SK-N-SH (cell line): Measurements from ENCODE around the gene TAAR2. TPM values are rescaled to one million over a fixed set of nuclear protein-coding genes. Genes with fewer than 3 reads are reported as not detected.

Experiments used
- CTCF ChIA-PET: fragments of 300-600, 350-600 bp; formaldehyde crosslinking; extraction: SDS; loops from one replicate; lab custom pipeline; 2021; lab: Yijun Ruan, JAX
- POLR2A ChIA-PET: fragments of 350-600 bp; sonication (Branson Sonifier 250); formaldehyde crosslinking; extraction: SDS; loops from one replicate; lab custom pipeline; 2020; ENCODE audit warnings: antibody characterized with exemption, inconsistent platforms; lab: Yijun Ruan, JAX
- DNase-seq: peaks from one replicate; pipeline ENCODE4 v3.0.0; 2012
- H2AFZ ChIP-seq: fragments of 200-600 bp; sonication (generic); 2 replicates; pipeline ENCODE4 v1.8.1; 2016; ENCODE audit warnings: antibody characterized with exemption, mild to moderate bottlenecking, low read depth
- H3F3A ChIP-seq: fragments of 200-600 bp; sonication (generic); replicated peaks from 2 replicates; pipeline ENCODE3; 2016; ENCODE audit warnings: antibody characterized with exemption, mild to moderate bottlenecking; ENCODE audit not compliant: insufficient read depth
- H3K27ac ChIP-seq, 2 experiments: fragments of 200-500 bp in 1 of 2; fragments of 200-600 bp in 1 of 2; sonication (Bioruptor generic) in 1 of 2; sonication (generic), shearing (Covaris generic) in 1 of 2; 2 replicates each; pipeline versions ENCODE4 v1.5.1 to v1.6.1; 2014 to 2016; ENCODE audit warnings: low read depth in 2 of 2, inconsistent platforms in 1 of 2, low read length in 1 of 2, mild to moderate bottlenecking in 1 of 2, mixed read lengths in 1 of 2
- H3K27me3 ChIP-seq: fragments of 200-600 bp; sonication (generic), shearing (Covaris generic); 2 replicates; pipeline ENCODE4 v1.6.1; 2016; ENCODE audit warnings: mixed run types; ENCODE audit not compliant: insufficient read depth
- H3K36me3 ChIP-seq, 2 experiments: fragments of 200-500 bp in 1 of 2; fragments of 200-600 bp in 1 of 2; sonication (Bioruptor generic) in 1 of 2; sonication (generic) in 1 of 2; replicated peaks in 1 of 2; 2 replicates each; pipeline versions ENCODE3 to v1.5.1; 2014 to 2016; ENCODE audit warnings: low read length in 1 of 2, mild to moderate bottlenecking in 1 of 2; ENCODE audit not compliant: insufficient read depth in 2 of 2, control insufficient read depth in 1 of 2
- H3K4me1 ChIP-seq, 2 experiments: fragments of 200-500 bp in 1 of 2; fragments of 200-600 bp in 1 of 2; sonication (Bioruptor generic) in 1 of 2; sonication (generic), shearing (Covaris generic) in 1 of 2; 2 replicates each; pipeline versions ENCODE4 v1.5.1 to v1.6.1; 2014 to 2016; ENCODE audit warnings: low read depth in 1 of 2, low read length in 1 of 2, mixed run types in 1 of 2; ENCODE audit not compliant: insufficient read depth in 2 of 2, control insufficient read depth in 1 of 2
- H3K4me2 ChIP-seq: fragments of 200-600 bp; sonication (generic), shearing (Covaris generic); 2 replicates; pipeline ENCODE4 v1.6.1; 2017; ENCODE audit warnings: mixed run types
- H3K4me3 ChIP-seq, 2 experiments: fragments of 200-500 bp in 1 of 2; fragments of 200-600 bp in 1 of 2; sonication (Bioruptor generic) in 1 of 2; sonication (generic), shearing (Covaris generic) in 1 of 2; 2 replicates each; pipeline versions ENCODE4 v1.5.1 to v1.8.1; 2014 to 2016; ENCODE audit warnings: low read depth in 2 of 2, inconsistent platforms in 1 of 2, low read length in 1 of 2, mild to moderate bottlenecking in 1 of 2, mixed read lengths in 1 of 2, moderate library complexity in 1 of 2
- H3K79me2 ChIP-seq: fragments of 200-600 bp; sonication (generic); 2 replicates; pipeline ENCODE4 v1.8.1; 2017; ENCODE audit warnings: mild to moderate bottlenecking; ENCODE audit not compliant: insufficient read depth
- H3K9ac ChIP-seq: fragments of 200-600 bp; sonication (generic); 2 replicates; pipeline ENCODE4 v1.6.1; 2017; ENCODE audit warnings: mixed run types
- H3K9me2 ChIP-seq: fragments of 200-600 bp; sonication (generic); 2 replicates; pipeline ENCODE4 v1.6.1; 2017; ENCODE audit warnings: mixed run types
- H3K9me3 ChIP-seq: fragments of 200-600 bp; sonication (generic); 2 replicates; pipeline ENCODE4 v1.6.1; 2017; ENCODE audit warnings: mixed run types, mild to moderate bottlenecking, moderate library complexity
- H4K20me1 ChIP-seq: fragments of 200-600 bp; sonication (generic); 2 replicates; pipeline ENCODE4 v1.6.1; 2017; ENCODE audit warnings: mild to moderate bottlenecking, mixed run types; ENCODE audit not compliant: insufficient read depth
- FOSL2 ChIP-seq: IDR thresholded peaks from 2 replicates; pipeline ENCODE4 v1.4.0; 2012; ENCODE audit warnings: low read depth, mild to moderate bottlenecking, moderate library complexity, borderline replicate concordance
- FOXJ3 ChIP-seq: sonication (generic); formaldehyde crosslinking; IDR thresholded peaks from 2 replicates; pipeline ENCODE4 v1.5.1; 2020; ENCODE audit warnings: mild to moderate bottlenecking, missing genetic modification reagents
- FOXM1 ChIP-seq: IDR thresholded peaks from 2 replicates; pipeline ENCODE4 v1.4.0; 2012; ENCODE audit warnings: low read depth, mild to moderate bottlenecking
- GABPA ChIP-seq: IDR thresholded peaks from 2 replicates; pipeline ENCODE4 v1.4.0; 2012; ENCODE audit warnings: low read depth, mild to moderate bottlenecking
- GATA2 ChIP-seq: sonication (generic); formaldehyde crosslinking; IDR thresholded peaks from 2 replicates; pipeline ENCODE4 v1.5.0; 2020; ENCODE audit warnings: mild to moderate bottlenecking, missing genetic modification reagents
- JUND ChIP-seq: IDR thresholded peaks from 2 replicates; pipeline ENCODE4 v1.4.0; 2012
- MEF2A ChIP-seq: IDR thresholded peaks from 2 replicates; pipeline ENCODE4 v1.4.0; 2012; ENCODE audit warnings: low read depth, borderline replicate concordance
- MXI1 ChIP-seq: IDR thresholded peaks from 2 replicates; pipeline ENCODE4 v1.6.1; 2012; ENCODE audit warnings: mild to moderate bottlenecking, low read depth, low read length, improper control_type of control experiment
- NFIC ChIP-seq: IDR thresholded peaks from 2 replicates; pipeline ENCODE4 v1.4.0; 2012; ENCODE audit warnings: borderline replicate concordance
- POLR2AphosphoS5 ChIP-seq: IDR thresholded peaks from 2 replicates; pipeline ENCODE4 v1.6.1; 2012; ENCODE audit warnings: low read depth, low read length
- REST ChIP-seq: IDR thresholded peaks from 2 replicates; pipeline ENCODE4 v1.6.1; 2012; ENCODE audit warnings: mild to moderate bottlenecking, low read depth, low read length, moderate library complexity
- RXRA ChIP-seq: IDR thresholded peaks from 2 replicates; pipeline ENCODE4 v1.4.0; 2012; ENCODE audit warnings: low read depth, mild to moderate bottlenecking, borderline replicate concordance
- TAF1 ChIP-seq: IDR thresholded peaks from 2 replicates; pipeline ENCODE4 v1.6.1; 2012; ENCODE audit warnings: low read depth, mild to moderate bottlenecking, low read length, moderate library complexity, borderline replicate concordance
- TCF12 ChIP-seq: IDR thresholded peaks from 2 replicates; pipeline ENCODE4 v1.4.0; 2012
- TEAD4 ChIP-seq: IDR thresholded peaks from 2 replicates; pipeline ENCODE4 v1.4.0; 2012; ENCODE audit warnings: mild to moderate bottlenecking, borderline replicate concordance; ENCODE audit not compliant: insufficient read depth
- USF2 ChIP-seq: fragments of 150-350 bp; IDR thresholded peaks from 2 replicates; pipeline ENCODE4 v1.6.1; 2017; ENCODE audit warnings: antibody characterized with exemption, low read length, low read depth, borderline replicate concordance
- YY1 ChIP-seq: IDR thresholded peaks from 2 replicates; pipeline ENCODE4 v1.4.0; 2012; ENCODE audit warnings: low read depth, mild to moderate bottlenecking
- WGBS: methylation state at CpG from one replicate; pipeline ENCODE4 v1.1.6; 2017; ENCODE audit warnings: low lambda C conversion rate; 5-methylcytosine and 5-hydroxymethylcytosine counted together
- polyA plus RNA-seq, 3 experiments: library from polyadenylated mRNA; depleted of rRNA; stranded (reverse); fragments of >200 nt; gene quantifications; 2 replicates each; pipeline ENCODE4 v1.2.3, GENCODE V29; 2012
- TF ChIP-seq, protein P1 (sequence below): IDR thresholded peaks from 2 replicates; pipeline ENCODE4; 2012

Gene TAAR2
- polyA plus RNA-seq, 1 of the 3 experiments (the other 2 are of a cell fraction), result not detected

GRCh38 chr6:132568611-132569010 lies 55.5 kb downstream of the TAAR2 start:
- Histone ChIP-seq H3K9me2 (no peaks in the 10 kb centered on the region), H3K4me3 (no peak overlapping the region), H3K27me3 (peaks cover 6% of the 10 kb centered on the region; the same call in 1 of the 2 replicates), H3K4me1 (no peaks in the 10 kb centered on the region), H4K20me1 (no peaks in the 10 kb centered on the region), H3F3A (no peaks in the 10 kb centered on the region), H3K9me3 (no peaks in the 10 kb centered on the region), H3K4me2 (no peak overlapping the region), H3K27ac (no peak overlapping the region), H3K79me2 (no peaks in the 10 kb centered on the region), H3K36me3 (no peaks in the 10 kb centered on the region), H2AFZ (no peak overlapping the region), H3K9ac (no peak overlapping the region)
- 7% methylated on average over 6 of the region's 6 CpGs for WGBS
- TF ChIP-seq USF2 (no peak), FOXM1 (no peak), TEAD4 (no peak), NFIC (no peak), TCF12 (no peak), YY1 (no peak), FOXJ3 (no peak), REST (no peak), MEF2A (no peak), GATA2 (CRISPR knock-in tag) (no peak), RXRA (no peak), MXI1 (no peak)
- TF ChIP-seq, protein P1, sequence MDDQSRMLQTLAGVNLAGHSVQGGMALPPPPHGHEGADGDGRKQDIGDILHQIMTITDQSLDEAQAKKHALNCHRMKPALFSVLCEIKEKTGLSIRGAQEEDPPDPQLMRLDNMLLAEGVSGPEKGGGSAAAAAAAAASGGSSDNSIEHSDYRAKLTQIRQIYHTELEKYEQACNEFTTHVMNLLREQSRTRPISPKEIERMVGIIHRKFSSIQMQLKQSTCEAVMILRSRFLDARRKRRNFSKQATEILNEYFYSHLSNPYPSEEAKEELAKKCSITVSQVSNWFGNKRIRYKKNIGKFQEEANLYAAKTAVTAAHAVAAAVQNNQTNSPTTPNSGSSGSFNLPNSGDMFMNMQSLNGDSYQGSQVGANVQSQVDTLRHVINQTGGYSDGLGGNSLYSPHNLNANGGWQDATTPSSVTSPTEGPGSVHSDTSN, result no peak
- CTCF ChIA-PET, result no interaction called here
- DNase-seq, result no peak
- POLR2A ChIA-PET, result no interaction called here

DNA sequence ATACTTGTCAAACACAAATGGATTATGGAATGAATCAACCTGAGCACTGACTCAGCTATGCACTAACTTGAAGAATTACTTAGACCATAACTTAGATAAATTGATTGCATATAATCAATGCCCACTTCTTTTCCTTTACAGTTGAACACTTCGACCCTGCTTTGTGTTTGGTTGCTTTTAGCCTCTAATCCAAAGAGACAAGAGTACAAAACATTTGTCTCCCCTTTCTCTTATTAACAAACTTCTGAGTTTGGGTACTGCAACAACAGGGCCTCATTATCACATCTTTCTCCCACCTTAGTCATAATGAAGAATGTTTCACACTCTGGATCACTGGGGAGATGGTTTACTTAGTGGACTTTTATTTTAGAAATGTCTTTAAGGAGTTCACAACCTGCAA lies 56.5 kb downstream of the TAAR2 start:
- peaks cover 6% of the 10 kb centered on the region; the same call in 1 of the 2 replicates for H3K27me3 ChIP-seq
- DNase-seq, result no peak

More for the DNA sequence above, 56.5 kb downstream of the TAAR2 start:
- no peaks in the 10 kb centered on the region for H3K4me1 ChIP-seq
- H2AFZ ChIP-seq, result no peak overlapping the region
- H3K4me2 ChIP-seq, result no peak overlapping the region
- no peaks in the 10 kb centered on the region for H4K20me1 ChIP-seq
- no peaks in the 10 kb centered on the region for H3K79me2 ChIP-seq
- no peak overlapping the region for H3K9ac ChIP-seq
- whole genome bisulfite sequencing, result 0% methylated on average over 1 of the region's 1 CpG
- H3K36me3 ChIP-seq, result no peaks in the 10 kb centered on the region
- ChIA-PET CTCF (no interaction called here), POLR2A (no interaction called here)
- TF ChIP-seq POLR2AphosphoS5 (no peak), FOSL2 (no peak), REST (no peak), TCF12 (no peak), JUND (no peak), GABPA (no peak), TAF1 (no peak)
- H3K27ac ChIP-seq, result no peak overlapping the region
- H3K9me2 ChIP-seq, result no peaks in the 10 kb centered on the region
- no peaks in the 10 kb centered on the region for H3F3A ChIP-seq
- no peaks in the 10 kb centered on the region for H3K9me3 ChIP-seq
- H3K4me3 ChIP-seq, result no peak overlapping the region
